HepG2 (cell line): Measurements from ENCODE around the gene PCGF3. TPM values are rescaled to one million over a fixed set of nuclear protein-coding genes. Genes with fewer than 3 reads are reported as not detected.

Source experiments
- ATAC-seq: fragments of 200-7000 bp; cut with Tn5 transposase; 3 replicates; pipeline ENCODE4 v1.9.1; 2020; ENCODE audit warnings: mild to moderate bottlenecking, moderate library complexity
- BruUV-seq: library from RNA; stranded (reverse); fragments of 400-500 nt; replicated peaks from 2 replicates; lab custom pipeline; 2021; lab: Mats Ljungman, UMichigan
- CTCF ChIA-PET: fragments of 300-600 bp; formaldehyde crosslinking; extraction: SDS; loops from one replicate; lab custom pipeline; 2021; ENCODE audit warnings: low total read pairs, inconsistent platforms, low intra/inter-chr PET ratio; lab: Yijun Ruan, JAX
- POLR2A ChIA-PET: fragments of 350-600 bp; sonication (Branson Sonifier 250); formaldehyde crosslinking; loops from one replicate; lab custom pipeline; 2020; ENCODE audit warnings: antibody characterized with exemption, inconsistent platforms; lab: Yijun Ruan, JAX
- DNase-seq: peaks from one replicate; pipeline ENCODE4 v3.0.0-alpha.2; 2015; ENCODE audit warnings: low spot score
- FAIRE-seq: peaks from 3 replicates; lab custom pipeline; 2011; peaks lifted over from hg19 to GRCh38; lab: Jason Lieb, UNC
- H2AFZ ChIP-seq: one replicate; pipeline ENCODE4 v1.6.1; 2011; ENCODE audit warnings: low read length, inconsistent platforms
- H3K27ac ChIP-seq: fragments of 300-600 bp; 3 replicates; pipeline ENCODE4 v1.8.0; 2011; ENCODE audit warnings: mixed run types, mild to moderate bottlenecking, mixed read lengths, low read length, inconsistent platforms; ENCODE audit not compliant: insufficient read depth; ENCODE audit errors: extremely low read length
- H3K27me3 ChIP-seq, 2 experiments: fragments of 200-600 bp in 1 of 2; 2 replicates in 1 of 2; 3 replicates in 1 of 2; pipeline versions ENCODE4 v1.6.0 to v1.8.0; 2011; ENCODE audit warnings: low read length in 2 of 2, mild to moderate bottlenecking in 2 of 2, moderate library complexity in 2 of 2, inconsistent platforms in 1 of 2; ENCODE audit not compliant: insufficient read depth in 2 of 2, control insufficient read depth in 1 of 2
- H3K36me3 ChIP-seq, 2 experiments: fragments of 200-600 bp in 1 of 2; replicated peaks in 1 of 2; 2 replicates in 1 of 2; 3 replicates in 1 of 2; pipeline versions ENCODE4 v1.5.1 to v1.8.0; 2011; ENCODE audit warnings: low read length in 2 of 2, inconsistent platforms in 1 of 2; ENCODE audit not compliant: insufficient read depth in 2 of 2, control insufficient read depth in 1 of 2
- H3K4me1 ChIP-seq: 2 replicates; pipeline ENCODE4 v1.5.1; 2012; ENCODE audit warnings: low read length, inconsistent platforms; ENCODE audit not compliant: insufficient read depth
- H3K4me2 ChIP-seq: 2 replicates; pipeline ENCODE4 v1.6.0; 2011; ENCODE audit warnings: low read depth, low read length, inconsistent platforms
- H3K4me3 ChIP-seq, 3 experiments: fragments of 200-600 bp in 1 of 3; sonication (generic), shearing (Covaris generic) in 1 of 3; replicated peaks in 1 of 3; 2 replicates each; pipeline ENCODE4 v1.5.1; 2011 to 2016; ENCODE audit warnings: low read length in 3 of 3, inconsistent platforms in 2 of 3, low read depth in 2 of 3, mild to moderate bottlenecking in 2 of 3, control low read depth in 1 of 3, mixed read lengths in 1 of 3; ENCODE audit not compliant: insufficient read depth in 1 of 3
- H3K79me2 ChIP-seq: one replicate; pipeline ENCODE4 v1.6.1; 2011; ENCODE audit warnings: low read length, inconsistent platforms; ENCODE audit not compliant: insufficient read depth
- H3K9ac ChIP-seq: 2 replicates; pipeline ENCODE4 v1.6.0; 2011; ENCODE audit warnings: mild to moderate bottlenecking, low read depth, low read length, inconsistent platforms; ENCODE audit not compliant: insufficient read depth
- H3K9me3 ChIP-seq: 2 replicates; pipeline ENCODE4 v1.5.1; 2012; ENCODE audit warnings: mild to moderate bottlenecking, low read length
- H4K20me1 ChIP-seq: 2 replicates; pipeline ENCODE4 v1.6.0; 2011; ENCODE audit warnings: inconsistent platforms, mild to moderate bottlenecking, low read length, moderate library complexity; ENCODE audit not compliant: insufficient read depth
- ARID3A ChIP-seq: IDR thresholded peaks from 2 replicates; pipeline ENCODE4 v1.6.1; 2012; ENCODE audit warnings: low read depth, low read length, improper control_type of control experiment
- EEA1 ChIP-seq: sonication (generic); formaldehyde crosslinking; IDR thresholded peaks from 2 replicates; pipeline ENCODE4 v1.5.1; 2020; ENCODE audit warnings: mild to moderate bottlenecking, missing genetic modification reagents, borderline replicate concordance
- IRX3 ChIP-seq: sonication (generic); formaldehyde crosslinking; IDR thresholded peaks from 2 replicates; pipeline ENCODE4 v1.8.1; 2023; ENCODE audit warnings: mild to moderate bottlenecking, low read depth, missing genetic modification reagents, borderline replicate concordance
- MEF2D ChIP-seq: sonication (generic); formaldehyde crosslinking; IDR thresholded peaks from 2 replicates; pipeline ENCODE4 v1.5.1; 2020; ENCODE audit warnings: mild to moderate bottlenecking, missing genetic modification reagents
- MTA3 ChIP-seq: sonication (generic); formaldehyde crosslinking; IDR thresholded peaks from 2 replicates; pipeline ENCODE4 v1.4.0; 2020; ENCODE audit warnings: missing genetic modification reagents
- MXD4 ChIP-seq: IDR thresholded peaks from 2 replicates; pipeline ENCODE4 v1.6.1; 2016; ENCODE audit warnings: mild to moderate bottlenecking, missing biosample characterization, missing genetic modification reagents
- POGK ChIP-seq: sonication (generic); formaldehyde crosslinking; conservative IDR thresholded peaks from 2 replicates; pipeline ENCODE4 v1.8.0; 2022; ENCODE audit warnings: mild to moderate bottlenecking, moderate library complexity, missing genetic modification reagents
- SP4 ChIP-seq: sonication (generic); formaldehyde crosslinking; IDR thresholded peaks from 2 replicates; pipeline ENCODE4 v1.8.1; 2023; ENCODE audit warnings: mild to moderate bottlenecking, missing genetic modification reagents
- TAF1 ChIP-seq: sonication (generic); formaldehyde crosslinking; IDR thresholded peaks from 2 replicates; pipeline ENCODE4 v1.4.0; 2020; ENCODE audit warnings: missing genetic modification reagents
- ZNF572 ChIP-seq: sonication (generic); formaldehyde crosslinking; IDR thresholded peaks from 2 replicates; pipeline ENCODE4 v1.5.1; 2020; ENCODE audit warnings: mild to moderate bottlenecking, missing genetic modification reagents
- ZNF687 ChIP-seq: sonication (generic); formaldehyde crosslinking; IDR thresholded peaks from 2 replicates; pipeline ENCODE4 v1.5.1; 2020; ENCODE audit warnings: mild to moderate bottlenecking, missing genetic modification reagents, moderate library complexity
- ZNF784 ChIP-seq: sonication (generic); formaldehyde crosslinking; IDR thresholded peaks from 2 replicates; pipeline ENCODE4 v1.5.1; 2020; ENCODE audit warnings: missing genetic modification reagents, mild to moderate bottlenecking, borderline replicate concordance
- WGBS: methylation state at CpG from one replicate; pipeline ENCODE4 v1.1.6; 2017; ENCODE audit warnings: low lambda C conversion rate; 5-methylcytosine and 5-hydroxymethylcytosine counted together
- in situ Hi-C: cut with HindIII; loops from 2 replicates; pipeline ENCODE4 v1.10.0; 2017; ENCODE audit warnings: low pct_unique_long_range_greater_than_20kb; ENCODE audit not compliant: extremely low pct_ligation_motif_present
- intact Hi-C: fragments of 100-400 bp; cut with micrococcal nuclease; formaldehyde crosslinking; loops from one replicate; pipeline ENCODE4 v1.10.0; 2022; ENCODE audit not compliant: unreplicated experiment
- polyA plus RNA-seq, 8 experiments: library from polyadenylated mRNA; depleted of rRNA in 3 of 8; stranded (reverse) in 7 of 8; unstranded in 1 of 8; fragments of >200 nt; fragmentation: Illumina TruSeq in 4 of 8; extraction: Trizol in 4 of 8; gene quantifications; 2 replicates each; pipeline versions ENCODE4 v1.2.1 to v1.2.3, GENCODE V29; 2011 to 2016; ENCODE audit warnings: low read depth in 4 of 8, missing spikeins in 1 of 8, mixed read lengths in 1 of 8; ENCODE audit not compliant: insufficient read depth in 1 of 8
- total RNA-seq, 5 experiments: library from RNA; depleted of rRNA; stranded (reverse); fragments of >200 nt; fragmentation: Illumina TruSeq; extraction: Trizol; gene quantifications; 2 replicates each; pipeline ENCODE4 v1.2.3, GENCODE V29; 2016; ENCODE audit warnings: low read depth in 1 of 5
- TF ChIP-seq, protein P1 (sequence below): sonication (generic); formaldehyde crosslinking; IDR thresholded peaks from 2 replicates; pipeline ENCODE4 v1.4.0; 2020; ENCODE audit warnings: missing genetic modification reagents

The PCGF3 gene
- total and polyA plus RNA-seq, 2 of the 13 experiments (the other 11 are each of a cell fraction or from before 2014, with no cell fraction given), result 28.6 to 66.2 TPM

DNA sequence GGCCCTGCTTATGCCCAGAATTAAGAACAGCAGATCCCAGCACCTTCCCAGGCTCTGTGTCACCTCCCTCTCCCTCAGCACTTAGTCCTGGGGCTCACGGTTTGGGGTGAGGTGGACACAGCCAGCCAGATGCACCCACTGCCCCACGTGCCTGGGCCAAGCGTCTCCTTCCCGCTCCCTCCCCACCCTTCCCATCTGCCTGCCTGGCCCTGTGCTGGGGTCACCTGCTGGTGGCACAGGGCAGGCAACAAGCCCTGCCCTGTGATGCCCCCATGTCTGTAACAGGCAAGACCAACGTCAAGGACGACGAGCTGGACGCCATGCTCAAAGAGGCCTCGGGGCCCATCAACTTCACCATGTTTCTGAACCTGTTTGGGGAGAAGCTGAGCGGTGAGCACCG, 26.0 kb upstream of the PCGF3 start:
- DNase-seq (no peak), FAIRE-seq (no peak), ATAC-seq (no peak)
- Histone ChIP-seq H3K79me2 (peaks cover 7% of the 10 kb centered on the region), H2AFZ (no peak overlapping the region), H3K9ac (no peak overlapping the region), H4K20me1 (no peaks in the 10 kb centered on the region), H3K36me3 (no peaks in the 10 kb centered on the region), H3K27me3 (no peaks in the 10 kb centered on the region), H3K4me1 (peaks cover 88% of the 10 kb centered on the region), H3K4me3 (no peak overlapping the region), H3K27ac (no peak overlapping the region), H3K4me2 (no peak overlapping the region), H3K9me3 (no peaks in the 10 kb centered on the region)
- ChIA-PET POLR2A (interaction anchor here (1.3 kb wide), 1 partner anchor 8 kb away, joined by 7 read pairs; no protein-coding TSS in a partner anchor), CTCF (no interaction called here)
- no TSS peak for BruUV-seq
- in situ Hi-C loops, result no loop called here
- no CpG with 5 or more reads among the region's 11 CpGs for WGBS
- intact Hi-C loops, result loop anchor here (10.0 kb wide), 1 partner anchor 205 kb away; no protein-coding TSS in a partner anchor
- TF ChIP-seq IRX3 (no peak), MXD4 (CRISPR knock-in tag) (no peak), MTA3 (no peak), ZNF687 (CRISPR knock-in tag) (no peak), ARID3A (no peak), POGK (CRISPR knock-in tag) (no peak), SP4 (CRISPR knock-in tag) (peak; percentile 42; the same call in 1 of the 2 replicates), MEF2D (CRISPR knock-in tag) (no peak), EEA1 (CRISPR knock-in tag) (no peak), TAF1 (CRISPR knock-in tag) (no peak), ZNF784 (no peak), ZNF572 (CRISPR knock-in tag) (0 out of 2 replicates have a peak, but pooled peaks have one; percentile 7)
- TF ChIP-seq, protein P1, sequence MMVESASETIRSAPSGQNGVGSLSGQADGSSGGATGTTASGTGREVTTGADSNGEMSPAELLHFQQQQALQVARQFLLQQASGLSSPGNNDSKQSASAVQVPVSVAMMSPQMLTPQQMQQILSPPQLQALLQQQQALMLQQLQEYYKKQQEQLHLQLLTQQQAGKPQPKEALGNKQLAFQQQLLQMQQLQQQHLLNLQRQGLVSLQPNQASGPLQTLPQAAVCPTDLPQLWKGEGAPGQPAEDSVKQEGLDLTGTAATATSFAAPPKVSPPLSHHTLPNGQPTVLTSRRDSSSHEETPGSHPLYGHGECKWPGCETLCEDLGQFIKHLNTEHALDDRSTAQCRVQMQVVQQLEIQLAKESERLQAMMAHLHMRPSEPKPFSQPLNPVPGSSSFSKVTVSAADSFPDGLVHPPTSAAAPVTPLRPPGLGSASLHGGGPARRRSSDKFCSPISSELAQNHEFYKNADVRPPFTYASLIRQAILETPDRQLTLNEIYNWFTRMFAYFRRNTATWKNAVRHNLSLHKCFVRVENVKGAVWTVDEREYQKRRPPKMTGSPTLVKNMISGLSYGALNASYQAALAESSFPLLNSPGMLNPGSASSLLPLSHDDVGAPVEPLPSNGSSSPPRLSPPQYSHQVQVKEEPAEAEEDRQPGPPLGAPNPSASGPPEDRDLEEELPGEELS (CRISPR knock-in tag), result no peak
